Tibial nerve (tissue), 4 donors: ENCODE measurements around the gene KCNK1. TPM values are rescaled to one million over a fixed set of nuclear protein-coding genes. Genes with fewer than 3 reads are reported as not detected.

Experiments used
- DNase-seq, 2 donors: peaks; one replicate each; pipeline ENCODE4 v3.0.0-alpha.2; 2019; ENCODE audit warnings: low spot score in 2 of 2
- H3K27ac ChIP-seq, 4 donors: fragments of 200-600 bp; sonication (generic) in 3 of 4; one replicate each; pipeline ENCODE4 v1.5.1; 2017 to 2019; ENCODE audit warnings: mild to moderate bottlenecking in 1 of 4
- H3K27me3 ChIP-seq, 2 donors: fragments of 200-600 bp; sonication (generic) in 1 of 2; one replicate each; pipeline versions ENCODE4 v1.5.1 to v1.6.0; 2017 to 2019
- H3K36me3 ChIP-seq, 3 donors: fragments of 200-600 bp; sonication (generic); one replicate each; pipeline ENCODE4 v1.5.1; 2018 to 2019
- H3K4me1 ChIP-seq, 4 donors: fragments of 200-600 bp; sonication (generic) in 3 of 4; one replicate each; pipeline ENCODE4 v1.5.1; 2017 to 2019
- H3K4me3 ChIP-seq, 4 donors: fragments of 200-600 bp; sonication (generic) in 3 of 4; one replicate each; pipeline ENCODE4 v1.5.1; 2017 to 2019; ENCODE audit warnings: mild to moderate bottlenecking in 1 of 4, moderate library complexity in 1 of 4
- H3K9me3 ChIP-seq, 4 donors: fragments of 200-600 bp; sonication (generic) in 3 of 4; one replicate each; pipeline ENCODE4 v1.5.1; 2017 to 2019
- CTCF ChIP-seq, 5 experiments: fragments of 200-600 bp in 3 of 5; fragments of 450-650 bp in 2 of 5; sonication (generic) in 3 of 5; IDR thresholded peaks; one replicate each; pipeline ENCODE4 v1.5.1; 2016 to 2019; ENCODE audit warnings: antibody characterized with exemption in 5 of 5, mild to moderate bottlenecking in 3 of 5, moderate library complexity in 2 of 5
- EP300 ChIP-seq, 2 donors: sonication (generic); formaldehyde crosslinking; IDR thresholded peaks; one replicate each; pipeline ENCODE4 v1.6.1; 2017; ENCODE audit warnings: antibody characterized with exemption in 2 of 2, mild to moderate bottlenecking in 1 of 2
- POLR2A ChIP-seq, 2 donors: fragments of 450-650 bp; IDR thresholded peaks; one replicate each; pipeline ENCODE4 v1.6.1; 2017; ENCODE audit warnings: antibody characterized with exemption in 2 of 2, mild to moderate bottlenecking in 2 of 2, moderate library complexity in 2 of 2
- WGBS, 2 donors: methylation state at CpG; one replicate each; pipeline ENCODE4 v1.1.5; 2018; 5-methylcytosine and 5-hydroxymethylcytosine counted together
- small RNA-seq: library from RNA; depleted of rRNA; stranded (forward); fragments of <200 nt; gene quantifications from one replicate; pipeline ENCODE3, GENCODE V24; 2016
- total RNA-seq, 4 donors: library from RNA; depleted of rRNA; stranded (reverse); fragments of >200 nt; gene quantifications; one replicate each; pipeline ENCODE4 v1.1.0, GENCODE V29; 2016

The KCNK1 gene
- total RNA-seq, 4 donors from 2014 or later = 3.7 to 6.5 (median 4.9) TPM

GRCh38 chr1:233714631-233715217 lies 100.8 kb downstream of the KCNK1 start:
- Histone ChIP-seq H3K36me3 (no peaks in the 10 kb centered on the region), H3K4me3 (no peak overlapping the region), H3K27me3 (no peaks in the 10 kb centered on the region), H3K9me3 (peaks cover 0 to 9% (median 0%) of the 10 kb centered on the region in 4 donors), H3K27ac (no peak overlapping the region), H3K4me1 (no peaks in the 10 kb centered on the region)
- WGBS, 2 donors = 51 to 65% methylated on average over 4 of the region's 4 CpGs
- TF ChIP-seq CTCF (IDR thresholded peaks at IDR 0.05) = no peak
- no peak for DNase-seq

- H3K4me1 ChIP-seq = no peaks in the 10 kb centered on the region
- TF ChIP-seq EP300 (IDR thresholded peaks at IDR 0.05) (no peak), CTCF (IDR thresholded peaks at IDR 0.05) (no peak)
- no peak for DNase-seq
- no peaks in the 10 kb centered on the region for H3K27me3 ChIP-seq
- no peak overlapping the region for H3K27ac ChIP-seq
- peaks cover 0 to 9% (median 0%) of the 10 kb centered on the region in 4 donors for H3K9me3 ChIP-seq
- WGBS, 2 donors = 91 to 98% methylated on average over 3 of the region's 3 CpGs
- no peak overlapping the region for H3K4me3 ChIP-seq
- H3K36me3 ChIP-seq = no peaks in the 10 kb centered on the region
Observed at GRCh38 chr1:233718057-233718456, 104.2 kb downstream of the KCNK1 start.

GRCh38 chr1:233719655-233720341 lies 105.9 kb downstream of the KCNK1 start:
- 76 to 80% methylated on average over 4 of the region's 4 CpGs for WGBS, 2 donors

GRCh38 chr1:233721004-233721595 lies 107.2 kb downstream of the KCNK1 start:
- no peak for DNase-seq
- Histone ChIP-seq H3K4me1 (no peaks in the 10 kb centered on the region), H3K36me3 (no peaks in the 10 kb centered on the region), H3K9me3 (peaks cover 0 to 9% (median 0%) of the 10 kb centered on the region in 4 donors), H3K4me3 (no peak overlapping the region), H3K27me3 (no peaks in the 10 kb centered on the region), H3K27ac (no peak overlapping the region)
- WGBS, 2 donors = 45 to 54% methylated on average over 4 of the region's 4 CpGs
- TF ChIP-seq EP300 (IDR thresholded peaks at IDR 0.05) (no peak), POLR2A (IDR thresholded peaks at IDR 0.05) (no peak), CTCF (IDR thresholded peaks at IDR 0.05) (no peak)

More at GRCh38 chr1:233719655-233720341, 105.9 kb downstream of the KCNK1 start:
- Histone ChIP-seq H3K27ac (no peak overlapping the region), H3K27me3 (no peaks in the 10 kb centered on the region), H3K36me3 (no peaks in the 10 kb centered on the region), H3K9me3 (peaks cover 0 to 9% (median 0%) of the 10 kb centered on the region in 4 donors), H3K4me1 (no peaks in the 10 kb centered on the region), H3K4me3 (no peak overlapping the region)
- no peak for DNase-seq
- TF ChIP-seq CTCF (IDR thresholded peaks at IDR 0.05) = no peak
- no peak for TF ChIP-seq EP300 (IDR thresholded peaks at IDR 0.05)
- TF ChIP-seq POLR2A (IDR thresholded peaks at IDR 0.05) = no peak

Small RNA genes within 50 kb of the gene (small RNA-seq; reads per million reads assigned to genes)
- not detected for gene MIR4427
